GM10847 (cell line): ENCODE measurements around the gene TUBB3.
A peak's percentile ranks its signal among the peaks of the same experiment; 100 is the strongest.

ENCODE experiments used
- POLR2A ChIP-seq: IDR thresholded peaks from 2 replicates; pipeline ENCODE4 v1.6.1; 2011; ENCODE audit not compliant: insufficient read length; ENCODE audit errors: extremely low read depth

The TUBB3 gene

DNA sequence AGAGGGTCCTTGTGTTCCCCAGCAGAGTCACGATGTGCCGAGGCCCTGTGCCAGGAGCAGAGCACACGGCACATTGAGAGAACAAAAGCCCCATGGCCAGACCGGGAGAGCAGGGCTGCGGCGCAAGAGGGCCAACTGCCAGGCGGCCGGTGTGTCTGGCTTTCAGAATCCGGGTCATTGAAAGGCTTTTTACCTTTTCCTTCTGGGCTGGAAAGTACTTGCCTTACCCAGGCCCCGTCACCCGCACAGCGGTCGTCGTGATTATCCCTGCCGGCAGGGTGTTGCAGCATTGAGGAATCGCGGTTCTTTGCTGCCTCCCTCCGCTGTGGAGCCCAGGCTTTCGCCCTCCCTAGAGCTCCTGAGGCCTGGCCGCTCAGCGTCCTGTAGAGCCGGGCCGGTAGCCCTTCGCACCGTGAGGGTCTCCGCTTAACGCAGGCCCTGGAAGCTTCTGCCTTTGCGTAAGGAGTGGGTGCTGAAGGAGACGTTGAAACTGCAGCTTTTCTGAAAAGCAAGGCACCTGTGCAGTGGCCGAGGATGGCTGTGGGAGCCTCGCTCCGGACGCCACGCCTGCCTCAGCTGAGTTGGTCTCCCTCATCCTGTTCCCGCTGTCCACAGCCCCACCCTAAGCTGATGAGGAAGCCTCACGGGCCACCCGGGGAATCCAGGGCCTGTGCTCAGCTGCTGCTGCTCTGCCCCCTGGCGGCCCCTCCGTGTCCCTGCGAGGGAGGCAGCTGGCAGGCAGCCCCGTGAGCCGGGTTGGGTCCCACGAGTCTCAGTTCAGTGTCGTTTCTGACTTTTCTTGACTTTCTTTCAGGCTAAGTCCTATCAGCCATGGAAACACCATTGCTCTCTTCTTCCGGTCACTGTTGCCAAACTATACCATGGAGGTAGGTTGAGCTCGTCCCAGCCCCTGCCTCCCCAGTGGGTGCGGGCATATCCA is 13.1 kb upstream of the TUBB3 start:
- TF ChIP-seq POLR2A = no peak

DNA sequence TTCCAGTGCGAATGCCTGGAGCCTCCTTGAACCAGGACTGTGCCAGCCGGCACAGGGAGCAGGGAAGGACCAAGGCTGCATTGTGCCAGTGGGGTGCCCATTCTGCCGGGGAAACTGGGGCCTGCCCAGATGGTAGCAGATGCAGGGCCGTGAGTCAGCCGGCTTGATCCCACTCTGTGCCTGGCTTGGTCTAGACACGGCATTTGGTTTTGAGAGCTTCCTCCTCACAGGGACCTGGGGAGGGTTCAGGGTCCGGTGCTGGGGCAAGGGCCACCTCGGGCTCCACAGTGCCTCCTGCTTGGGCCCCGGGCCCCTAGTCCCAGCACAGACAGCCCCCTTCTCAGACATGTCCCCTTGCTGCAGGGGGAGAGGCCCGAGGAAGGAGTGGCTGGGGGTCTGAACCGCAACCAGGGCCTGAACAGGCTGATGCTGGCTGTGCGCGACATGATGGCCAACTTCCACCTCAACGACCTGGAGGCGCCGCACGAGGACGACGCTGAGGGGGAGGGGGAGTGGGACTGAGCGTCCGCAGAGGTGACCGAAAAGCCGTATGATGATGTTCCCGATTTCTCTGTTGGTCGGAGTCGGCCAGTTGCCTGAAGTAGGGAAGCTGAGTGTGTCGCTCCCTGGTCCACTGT is 12.3 kb upstream of the TUBB3 start:
- TF ChIP-seq POLR2A = no peak

- no peak for TF ChIP-seq POLR2A
Measured at GRCh38 chr16:89911375-89911774, 11.8 kb upstream of the TUBB3 start.

DNA sequence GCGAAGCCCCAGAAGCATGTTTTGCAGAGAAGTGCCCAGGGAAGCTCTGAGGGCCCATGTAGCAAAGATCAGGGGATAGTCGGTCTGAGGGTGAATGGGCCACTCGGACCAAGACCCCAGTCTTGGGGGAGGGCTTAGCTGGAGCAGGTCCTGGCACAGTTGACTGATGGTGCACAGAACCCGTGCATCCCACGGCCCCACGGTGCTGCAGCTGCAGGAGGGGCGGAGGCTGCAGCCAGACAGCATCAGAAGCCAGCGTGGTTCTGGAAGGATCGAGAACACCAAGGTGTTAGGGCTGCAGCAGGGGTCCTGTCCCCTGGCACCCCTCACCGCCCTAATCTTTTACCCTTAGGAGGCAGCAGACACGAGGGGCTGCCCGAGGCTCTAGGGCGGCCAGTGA is 11.0 kb upstream of the TUBB3 start:
- TF ChIP-seq POLR2A = no peak

DNA sequence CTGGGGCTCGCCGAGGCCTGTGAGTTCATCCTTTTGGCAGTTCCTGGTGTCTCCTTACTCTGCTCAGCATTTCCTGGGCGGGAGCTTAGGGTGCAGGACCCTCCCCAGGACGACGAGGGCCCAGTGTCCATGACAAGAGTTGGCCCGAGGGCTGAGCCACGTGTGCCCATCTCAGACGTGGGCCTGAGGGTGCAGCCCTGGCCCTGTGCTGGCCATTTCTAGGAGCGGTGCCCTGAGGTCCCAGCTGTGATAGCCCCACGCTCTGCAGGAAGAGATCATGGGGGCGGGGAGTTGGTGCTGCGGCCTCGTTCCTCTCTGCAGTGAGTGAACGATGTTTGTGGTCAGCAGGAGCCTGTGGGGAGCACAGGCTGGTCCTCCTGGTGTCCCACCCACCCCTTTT is 10.5 kb upstream of the TUBB3 start:
- TF ChIP-seq POLR2A = no peak

- TF ChIP-seq POLR2A = no peak
Measured at GRCh38 chr16:89913408-89914387, 9.4 kb upstream of the TUBB3 start.

GRCh38 chr16:89915303-89916232 is 7.6 kb upstream of the TUBB3 start:
- TF ChIP-seq POLR2A = no peak

GRCh38 chr16:89917773-89918452 is 5.2 kb upstream of the TUBB3 start:
- TF ChIP-seq POLR2A = peak; percentile 42

DNA sequence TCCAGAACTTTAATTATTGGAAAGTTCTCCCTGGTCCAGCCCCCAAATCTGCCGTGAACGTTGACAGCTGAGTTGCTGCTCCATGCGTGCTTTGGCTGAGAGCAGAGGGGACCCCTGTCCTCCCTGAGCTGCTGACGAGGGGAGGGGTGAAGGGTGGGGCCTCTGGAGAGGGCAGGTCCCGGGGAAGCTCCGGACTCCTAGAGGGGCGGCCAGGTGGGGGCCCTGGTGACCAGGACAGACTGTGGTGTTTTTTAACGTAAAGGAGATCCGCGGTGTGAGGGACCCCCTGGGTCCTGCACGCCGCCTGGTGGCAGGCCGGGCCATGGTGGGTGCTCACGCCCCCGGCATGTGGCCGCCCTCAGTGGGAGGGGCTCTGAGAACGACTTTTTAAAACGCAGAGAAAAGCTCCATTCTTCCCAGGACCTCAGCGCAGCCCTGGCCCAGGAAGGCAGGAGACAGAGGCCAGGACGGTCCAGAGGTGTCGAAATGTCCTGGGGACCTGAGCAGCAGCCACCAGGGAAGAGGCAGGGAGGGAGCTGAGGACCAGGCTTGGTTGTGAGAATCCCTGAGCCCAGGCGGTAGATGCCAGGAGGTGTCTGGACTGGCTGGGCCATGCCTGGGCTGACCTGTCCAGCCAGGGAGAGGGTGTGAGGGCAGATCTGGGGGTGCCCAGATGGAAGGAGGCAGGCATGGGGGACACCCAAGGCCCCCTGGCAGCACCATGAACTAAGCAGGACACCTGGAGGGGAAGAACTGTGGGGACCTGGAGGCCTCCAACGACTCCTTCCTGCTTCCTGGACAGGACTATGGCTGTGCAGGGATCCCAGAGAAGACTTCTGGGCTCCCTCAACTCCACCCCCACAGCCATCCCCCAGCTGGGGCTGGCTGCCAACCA is 4.4 kb upstream of the TUBB3 start, which contains the start of gene MC1R:
Gene MC1R (plus strand): TSS at position 410 of the 895 bp plus-strand sequence. CDS start 397 bp downstream, at position 807.
- no peak for TF ChIP-seq POLR2A

- no peak for TF ChIP-seq POLR2A
Measured at GRCh38 chr16:89919535-89920406, 3.4 kb upstream of the TUBB3 start.

DNA sequence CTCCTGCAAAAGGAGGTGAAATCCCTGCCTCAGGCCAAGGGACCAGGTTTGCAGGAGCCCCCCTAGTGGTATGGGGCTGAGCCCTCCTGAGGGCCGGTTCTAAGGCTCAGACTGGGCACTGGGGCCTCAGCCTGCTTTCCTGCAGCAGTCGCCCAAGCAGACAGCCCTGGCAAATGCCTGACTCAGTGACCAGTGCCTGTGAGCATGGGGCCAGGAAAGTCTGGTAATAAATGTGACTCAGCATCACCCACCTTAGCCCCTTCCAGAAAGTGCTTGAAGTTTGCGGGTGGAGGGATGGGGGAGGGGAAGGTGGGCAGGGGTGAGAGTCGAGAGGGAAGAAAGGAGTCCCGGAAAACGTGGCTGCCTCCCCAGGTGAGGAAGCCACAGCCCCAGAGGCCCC is 2.4 kb upstream of the TUBB3 start:
- TF ChIP-seq POLR2A = no peak
